DOHH2 (cell line): ENCODE results near the gene RILPL2.
"Not testable (repeated sequence)": the region's sequence is repeated elsewhere in the genome, so short reads cannot be mapped to it uniquely, and the experiment has no call there.

ENCODE experiments used
- H3F3A ChIP-seq: fragments of 200-600 bp; sonication (generic), shearing (Covaris generic); 2 replicates; pipeline ENCODE4 v1.6.0; 2016; ENCODE audit warnings: antibody characterized with exemption, mild to moderate bottlenecking; ENCODE audit not compliant: control insufficient read depth, insufficient read depth
- H3K27ac ChIP-seq: fragments of 200-600 bp; sonication (generic); 2 replicates; pipeline ENCODE4 v1.5.1; 2014; ENCODE audit warnings: low read depth, mild to moderate bottlenecking, low read length, moderate library complexity
- H3K27me3 ChIP-seq: fragments of 200-600 bp; sonication (generic); 2 replicates; pipeline ENCODE4 v1.6.1; 2014; ENCODE audit warnings: mild to moderate bottlenecking, low read length, mixed read lengths; ENCODE audit not compliant: control insufficient read depth
- H3K36me3 ChIP-seq: fragments of 200-600 bp; sonication (generic); 2 replicates; pipeline ENCODE4 v1.6.1; 2014; ENCODE audit warnings: mild to moderate bottlenecking, low read length, moderate library complexity, mixed read lengths; ENCODE audit not compliant: control insufficient read depth
- H3K4me1 ChIP-seq: fragments of 200-600 bp; sonication (generic); 2 replicates; pipeline ENCODE4 v1.6.1; 2014; ENCODE audit warnings: mild to moderate bottlenecking, low read length, mixed read lengths; ENCODE audit not compliant: control insufficient read depth
- H3K4me2 ChIP-seq: fragments of 200-600 bp; sonication (generic); 2 replicates; pipeline ENCODE4 v1.6.0; 2014; ENCODE audit warnings: mild to moderate bottlenecking, low read length, moderate library complexity
- H3K4me3 ChIP-seq: fragments of 200-600 bp; sonication (generic); 2 replicates; pipeline ENCODE4 v1.5.1; 2014; ENCODE audit warnings: mild to moderate bottlenecking, low read length, mixed read lengths
- H3K79me2 ChIP-seq: fragments of 200-600 bp; sonication (generic); 2 replicates; pipeline ENCODE4 v1.6.1; 2014; ENCODE audit warnings: mild to moderate bottlenecking, low read length, mixed read lengths; ENCODE audit not compliant: control insufficient read depth
- H3K9me2 ChIP-seq: fragments of 200-600 bp; sonication (generic); replicated peaks from 2 replicates; pipeline ENCODE4 v1.6.1; 2014; ENCODE audit warnings: mild to moderate bottlenecking, low read length, mixed read lengths; ENCODE audit not compliant: control insufficient read depth
- H3K9me3 ChIP-seq: fragments of 200-600 bp; sonication (generic); 2 replicates; pipeline ENCODE4 v1.6.1; 2014; ENCODE audit warnings: antibody characterized with exemption, low read length, mixed read lengths; ENCODE audit not compliant: control insufficient read depth, insufficient read depth
- H4K20me1 ChIP-seq: fragments of 200-600 bp; sonication (generic); 2 replicates; pipeline ENCODE4 v1.6.0; 2014; ENCODE audit warnings: low read depth, mild to moderate bottlenecking, antibody characterized with exemption, low read length, moderate library complexity; ENCODE audit not compliant: control insufficient read depth, insufficient read depth
- EZH2phosphoT487 ChIP-seq: fragments of 200-600 bp; sonication (generic); IDR thresholded peaks from 2 replicates; pipeline ENCODE4 v1.6.1; 2017; ENCODE audit warnings: borderline replicate concordance, mild to moderate bottlenecking, antibody characterized with exemption, low read length, moderate library complexity, mixed read lengths
- TF ChIP-seq, protein P1 (sequence below): fragments of 200-600 bp; sonication (generic); IDR thresholded peaks from one replicate; pipeline ENCODE4 v1.5.1; 2014; ENCODE audit warnings: antibody characterized with exemption, mild to moderate bottlenecking, low read depth, low read length; ENCODE audit not compliant: poor library complexity, severe bottlenecking

Gene RILPL2

DNA sequence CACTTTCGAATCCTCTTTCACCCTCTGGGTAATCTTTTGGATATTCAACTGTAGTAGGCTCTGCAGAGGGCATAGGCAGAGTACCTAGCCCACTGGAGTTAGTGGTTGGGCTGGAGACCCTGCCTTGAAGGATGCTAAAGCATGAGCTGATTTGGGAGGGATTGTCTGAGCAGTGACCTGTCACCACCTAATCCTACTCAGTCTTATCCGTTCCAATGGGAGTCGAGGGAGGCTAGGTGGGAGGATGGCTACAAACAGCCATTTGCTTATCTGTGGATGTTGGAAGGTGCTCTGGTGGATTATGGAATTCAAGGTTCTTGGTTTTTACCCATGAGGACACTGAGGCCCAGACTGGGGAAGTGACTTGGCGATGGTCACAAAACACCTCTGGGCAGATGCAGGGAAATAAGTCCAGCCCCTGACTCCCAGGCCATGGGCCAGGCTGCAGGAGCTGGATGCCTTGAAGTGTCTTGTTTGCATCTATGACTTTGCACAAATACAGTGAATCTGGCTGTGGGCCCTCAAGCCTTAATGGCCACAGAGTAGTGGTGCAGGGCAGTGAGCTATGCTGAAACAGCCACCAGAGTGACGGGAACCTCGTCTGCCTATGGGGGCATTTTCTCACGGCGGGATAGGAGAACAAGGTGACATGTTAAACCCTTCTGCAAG, 48.8 kb downstream of the RILPL2 start:
- Histone ChIP-seq H3K27ac (peak overlapping the region; percentile 35), H3K9me3 (no peaks in the 10 kb centered on the region), H3K79me2 (peaks cover 76% of the 10 kb centered on the region), H3F3A (peaks cover 3% of the 10 kb centered on the region; the same call in 1 of the 2 replicates), H4K20me1 (0 out of 2 replicates have a peak, but pooled peaks cover 3% of the 10 kb centered on the region), H3K4me1 (peaks cover 33% of the 10 kb centered on the region), H3K4me3 (peak overlapping the region; percentile 73), H3K4me2 (peak overlapping the region; percentile 80), H3K27me3 (no peaks in the 10 kb centered on the region; the same call in 1 of the 2 replicates), H3K36me3 (peaks cover 32% of the 10 kb centered on the region), H3K9me2 (no peaks in the 10 kb centered on the region)
- TF ChIP-seq, protein P1, sequence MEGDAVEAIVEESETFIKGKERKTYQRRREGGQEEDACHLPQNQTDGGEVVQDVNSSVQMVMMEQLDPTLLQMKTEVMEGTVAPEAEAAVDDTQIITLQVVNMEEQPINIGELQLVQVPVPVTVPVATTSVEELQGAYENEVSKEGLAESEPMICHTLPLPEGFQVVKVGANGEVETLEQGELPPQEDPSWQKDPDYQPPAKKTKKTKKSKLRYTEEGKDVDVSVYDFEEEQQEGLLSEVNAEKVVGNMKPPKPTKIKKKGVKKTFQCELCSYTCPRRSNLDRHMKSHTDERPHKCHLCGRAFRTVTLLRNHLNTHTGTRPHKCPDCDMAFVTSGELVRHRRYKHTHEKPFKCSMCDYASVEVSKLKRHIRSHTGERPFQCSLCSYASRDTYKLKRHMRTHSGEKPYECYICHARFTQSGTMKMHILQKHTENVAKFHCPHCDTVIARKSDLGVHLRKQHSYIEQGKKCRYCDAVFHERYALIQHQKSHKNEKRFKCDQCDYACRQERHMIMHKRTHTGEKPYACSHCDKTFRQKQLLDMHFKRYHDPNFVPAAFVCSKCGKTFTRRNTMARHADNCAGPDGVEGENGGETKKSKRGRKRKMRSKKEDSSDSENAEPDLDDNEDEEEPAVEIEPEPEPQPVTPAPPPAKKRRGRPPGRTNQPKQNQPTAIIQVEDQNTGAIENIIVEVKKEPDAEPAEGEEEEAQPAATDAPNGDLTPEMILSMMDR: no peak
- no peak for TF ChIP-seq EZH2phosphoT487

DNA sequence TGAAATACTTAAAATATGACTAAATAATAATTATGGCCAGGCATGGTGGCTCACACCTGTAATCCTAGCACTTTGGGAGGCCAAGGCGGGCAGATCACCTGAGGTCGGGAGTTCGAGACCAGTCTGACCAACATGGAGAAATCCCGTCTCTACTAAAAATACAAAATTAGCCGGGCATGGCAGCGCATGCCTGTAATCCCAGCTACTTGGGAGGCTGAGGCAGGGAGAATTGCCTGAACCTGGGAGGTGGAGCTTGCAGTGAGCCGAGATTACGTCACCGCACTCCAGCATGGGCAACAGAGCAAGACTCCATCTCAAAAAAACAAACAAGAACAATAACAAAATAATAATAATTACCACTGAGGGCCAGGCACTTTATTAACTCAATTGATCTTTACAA, 50.9 kb downstream of the RILPL2 start:
- Histone ChIP-seq H3K4me1 (peaks cover 26% of the 10 kb centered on the region), H3K79me2 (peaks cover 55% of the 10 kb centered on the region), H3K4me2 (peak overlapping the region; percentile 99), H3K36me3 (peaks cover 11% of the 10 kb centered on the region)
- H4K20me1 ChIP-seq, H3K9me2 ChIP-seq, H3K4me3 ChIP-seq, H3K9me3 ChIP-seq, H3K27me3 ChIP-seq, H3K27ac ChIP-seq, H3F3A ChIP-seq: not testable (repeated sequence)

DNA sequence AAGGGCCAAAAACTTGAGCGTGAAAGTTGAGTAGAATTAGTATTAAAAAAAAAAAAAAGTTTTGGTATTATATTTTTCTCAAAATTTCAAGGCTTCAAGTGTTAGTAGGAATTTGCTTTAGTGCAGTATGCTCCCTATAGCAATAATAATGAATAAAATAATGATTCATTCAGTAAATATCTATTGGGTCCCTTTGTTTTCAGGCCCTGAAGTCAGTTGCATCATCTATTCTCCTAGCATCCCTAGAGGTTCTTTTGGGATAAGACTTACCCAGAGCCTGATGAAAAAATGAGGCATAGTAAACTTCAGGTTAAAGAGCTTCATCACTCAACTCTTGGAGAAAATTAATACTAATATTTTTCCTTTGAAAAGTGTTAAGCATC, 51.5 kb downstream of the RILPL2 start:
- H4K20me1 ChIP-seq: no peaks in the 10 kb centered on the region
- no peaks in the 10 kb centered on the region for H3K9me2 ChIP-seq
- H3K36me3 ChIP-seq: peaks cover 5% of the 10 kb centered on the region
- H3K9me3 ChIP-seq: no peaks in the 10 kb centered on the region
- peak overlapping the region; percentile 99 for H3K4me2 ChIP-seq
- H3F3A ChIP-seq: peaks cover 3% of the 10 kb centered on the region
- TF ChIP-seq, protein P1: no peak
- TF ChIP-seq EZH2phosphoT487: no peak
- peak overlapping the region; percentile 100 for H3K4me3 ChIP-seq
- no peaks in the 10 kb centered on the region; the same call in 1 of the 2 replicates for H3K27me3 ChIP-seq
- peaks cover 49% of the 10 kb centered on the region for H3K79me2 ChIP-seq
- no peak overlapping the region for H3K27ac ChIP-seq
- H3K4me1 ChIP-seq: peaks cover 21% of the 10 kb centered on the region

DNA sequence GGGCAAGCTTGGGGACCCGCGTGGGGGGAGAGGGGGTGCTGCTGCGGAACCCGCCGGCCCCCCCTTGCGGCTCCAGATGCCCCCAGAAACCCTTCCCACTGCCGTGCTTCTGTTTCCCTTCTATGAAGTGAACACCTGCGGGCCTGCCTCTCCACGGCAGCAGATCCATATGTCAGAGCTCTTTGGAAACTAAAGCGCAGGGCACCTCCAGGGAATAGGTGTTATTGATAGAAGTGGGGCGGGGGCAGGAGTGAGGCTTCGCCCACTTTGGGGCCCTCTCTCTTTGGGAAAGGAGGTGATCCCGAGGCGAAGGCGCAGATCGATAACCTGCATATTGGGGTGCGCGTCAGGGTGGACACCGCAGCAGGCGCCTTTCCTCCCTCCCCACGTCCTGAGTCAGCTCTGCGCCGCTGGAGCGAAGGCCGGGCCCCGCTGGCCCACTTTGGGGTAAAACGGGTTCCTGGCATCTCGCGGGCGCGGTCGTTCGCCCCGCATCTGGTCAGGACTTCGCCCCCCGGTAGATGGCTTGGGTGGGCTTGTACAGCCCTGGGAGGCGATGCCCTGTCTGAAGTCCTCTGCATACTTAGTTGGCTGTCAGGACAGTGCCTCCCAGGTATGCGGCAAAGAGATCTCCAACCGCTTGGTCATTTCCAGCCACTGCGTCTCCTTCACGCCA, 52.0 kb downstream of the RILPL2 start:
- peak overlapping the region; percentile 99 for H3K4me2 ChIP-seq
- H3K9me3 ChIP-seq: no peaks in the 10 kb centered on the region
- H3F3A ChIP-seq: peaks cover 3% of the 10 kb centered on the region
- no peaks in the 10 kb centered on the region for H3K9me2 ChIP-seq
- no peaks in the 10 kb centered on the region; the same call in 1 of the 2 replicates for H3K27me3 ChIP-seq
- H3K27ac ChIP-seq: peak overlapping the region; percentile 49; the same call in 1 of the 2 replicates
- no peaks in the 10 kb centered on the region for H4K20me1 ChIP-seq
- no peaks in the 10 kb centered on the region; the same call in 1 of the 2 replicates for H3K36me3 ChIP-seq
- peak overlapping the region; percentile 100 for H3K4me3 ChIP-seq
- H3K79me2 ChIP-seq: peaks cover 44% of the 10 kb centered on the region
- TF ChIP-seq EZH2phosphoT487: no peak
- TF ChIP-seq, protein P1: peak; percentile 25
- H3K4me1 ChIP-seq: peaks cover 18% of the 10 kb centered on the region
